K562 (cell line): ENCODE data around the gene MPL. TPM values are rescaled to one million over a fixed set of nuclear protein-coding genes. Genes with fewer than 3 reads are reported as not detected.

ENCODE experiments used
- ELK1 ChIP-seq: sonication (generic); formaldehyde crosslinking; IDR thresholded peaks from 2 replicates; pipeline ENCODE4 v1.8.1; 2022; ENCODE audit warnings: missing genetic modification reagents
- FOXM1 ChIP-seq, 2 experiments: fragments of 450-650 bp in 1 of 2; sonication (generic) in 1 of 2; formaldehyde crosslinking in 1 of 2; IDR thresholded peaks; 2 replicates each; pipeline versions ENCODE4 v1.6.1 to v1.9.0; 2017 to 2022; ENCODE audit warnings: low read depth in 2 of 2, mild to moderate bottlenecking in 2 of 2, missing genetic modification reagents in 1 of 2, moderate library complexity in 1 of 2
- MYBL2 ChIP-seq, 2 experiments: fragments of 450-650 bp in 1 of 2; sonication (generic) in 1 of 2; formaldehyde crosslinking in 1 of 2; IDR thresholded peaks; 2 replicates each; pipeline versions ENCODE4 v1.6.1 to v1.8.1; 2017 to 2022; ENCODE audit warnings: borderline replicate concordance in 1 of 2, inconsistent platforms in 1 of 2, low read depth in 1 of 2, mild to moderate bottlenecking in 1 of 2, missing genetic modification reagents in 1 of 2, moderate library complexity in 1 of 2
- PKNOX1 ChIP-seq: fragments of 450-650 bp; IDR thresholded peaks from 2 replicates; pipeline ENCODE4 v1.6.1; 2016
- THRAP3 ChIP-seq: fragments of 450-650 bp; IDR thresholded peaks from 2 replicates; pipeline ENCODE4 v1.6.1; 2016; ENCODE audit warnings: mild to moderate bottlenecking, inconsistent platforms, borderline replicate concordance
- U2AF1 ChIP-seq: fragments of 200-400 bp; formaldehyde crosslinking; optimal IDR thresholded peaks from 2 replicates; pipeline ENCODE3; 2017; ENCODE audit warnings: mild to moderate bottlenecking, low read depth, low read length, moderate library complexity
- ZBTB7A ChIP-seq: IDR thresholded peaks from 2 replicates; pipeline ENCODE4 v1.6.1; 2011; ENCODE audit warnings: low read depth, mild to moderate bottlenecking, low read length, moderate library complexity, borderline replicate concordance; ENCODE audit not compliant: control insufficient read depth
- ZNF668 ChIP-seq: fragments of 250-450 bp; sonication (Bioruptor Pico); IDR thresholded peaks from 2 replicates; pipeline ENCODE4 v1.8.0; 2022; ENCODE audit warnings: mild to moderate bottlenecking, inconsistent platforms
- polyA plus RNA-seq, 8 experiments: library from polyadenylated mRNA; depleted of rRNA in 4 of 8; stranded (reverse) in 5 of 8; unstranded in 3 of 8; fragments of >200 nt; fragmentation: Nextera tagmentation in 2 of 8; fragmentation: Illumina TruSeq in 1 of 8; extraction: Ambion mirVana in 2 of 8; extraction: Trizol in 1 of 8; gene quantifications; 2 replicates each; pipeline versions ENCODE4 v1.2.1 to v1.2.3, GENCODE V29; 2011 to 2014; ENCODE audit warnings: inconsistent platforms in 1 of 8, missing spikeins in 1 of 8
- total RNA-seq, 7 experiments: library from RNA; depleted of rRNA in 6 of 7; stranded (reverse); fragments of >200 nt in 6 of 7; fragmentation: Illumina TruSeq in 2 of 7; extraction: Trizol in 2 of 7; gene quantifications; 2 replicates each; pipeline versions ENCODE4 v1.2.1 to v1.2.3, GENCODE V29; 2011 to 2021; ENCODE audit warnings: low replicate concordance in 1 of 7
- TF ChIP-seq, protein P1 (sequence below): fragments of 250-450 bp; sonication (Bioruptor Pico); IDR thresholded peaks from 2 replicates; pipeline ENCODE4 v1.8.0; 2022; ENCODE audit warnings: moderate library complexity, mild to moderate bottlenecking, inconsistent platforms

Gene MPL
- total and polyA plus RNA-seq, 9 of the 15 experiments (the other 6 are each of a cell fraction or from before 2014, with no cell fraction given), result not detected

- no peak for TF ChIP-seq MYBL2 (IDR thresholded peaks at IDR 0.05; ENCODE audit: low read depth)
- TF ChIP-seq MYBL2 (CRISPR knock-in tag; IDR thresholded peaks at IDR 0.05; ENCODE audit: borderline replicate concordance), result no peak
- TF ChIP-seq ELK1 (CRISPR knock-in tag), result no peak
- TF ChIP-seq FOXM1 (IDR thresholded peaks at IDR 0.05; ENCODE audit: low read depth), result no peak
- no peak for TF ChIP-seq FOXM1 (CRISPR knock-in tag; IDR thresholded peaks at IDR 0.05; ENCODE audit: low read depth)
- TF ChIP-seq THRAP3, result no peak
- TF ChIP-seq U2AF1, result no peak
- TF ChIP-seq PKNOX1, result no peak
- TF ChIP-seq, protein P1, sequence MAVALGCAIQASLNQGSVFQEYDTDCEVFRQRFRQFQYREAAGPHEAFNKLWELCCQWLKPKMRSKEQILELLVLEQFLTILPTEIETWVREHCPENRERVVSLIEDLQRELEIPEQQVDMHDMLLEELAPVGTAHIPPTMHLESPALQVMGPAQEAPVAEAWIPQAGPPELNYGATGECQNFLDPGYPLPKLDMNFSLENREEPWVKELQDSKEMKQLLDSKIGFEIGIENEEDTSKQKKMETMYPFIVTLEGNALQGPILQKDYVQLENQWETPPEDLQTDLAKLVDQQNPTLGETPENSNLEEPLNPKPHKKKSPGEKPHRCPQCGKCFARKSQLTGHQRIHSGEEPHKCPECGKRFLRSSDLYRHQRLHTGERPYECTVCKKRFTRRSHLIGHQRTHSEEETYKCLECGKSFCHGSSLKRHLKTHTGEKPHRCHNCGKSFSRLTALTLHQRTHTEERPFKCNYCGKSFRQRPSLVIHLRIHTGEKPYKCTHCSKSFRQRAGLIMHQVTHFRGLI (CRISPR knock-in tag), result no peak
- no peak for TF ChIP-seq ZBTB7A
- no peak for TF ChIP-seq ZNF668 (CRISPR knock-in tag)
- TF ChIP-seq, all 486 proteins: peak for 0
Measured at GRCh38 chr1:43312212-43312623, 25.4 kb upstream of the MPL start (continued).
